HG02610 (cell line): Measurements from ENCODE around the gene CACNA2D3.

ENCODE experiments used
- ATAC-seq: cut with Tn5 transposase; IDR thresholded peaks from one replicate; pipeline ENCODE4 v1.9.1; 2021; ENCODE audit warnings: mild to moderate bottlenecking, moderate library complexity; ENCODE audit not compliant: unreplicated experiment

The CACNA2D3 gene

GRCh38 chr3:54515441-54516213 lies 393.3 kb downstream of the CACNA2D3 start:
- no peak for ATAC-seq

- ATAC-seq = no peak
These were observed 395.1 kb downstream of the CACNA2D3 start for GRCh38 chr3:54517424-54517823.

GRCh38 chr3:54518011-54518675 lies 395.8 kb downstream of the CACNA2D3 start:
- ATAC-seq = no peak

DNA sequence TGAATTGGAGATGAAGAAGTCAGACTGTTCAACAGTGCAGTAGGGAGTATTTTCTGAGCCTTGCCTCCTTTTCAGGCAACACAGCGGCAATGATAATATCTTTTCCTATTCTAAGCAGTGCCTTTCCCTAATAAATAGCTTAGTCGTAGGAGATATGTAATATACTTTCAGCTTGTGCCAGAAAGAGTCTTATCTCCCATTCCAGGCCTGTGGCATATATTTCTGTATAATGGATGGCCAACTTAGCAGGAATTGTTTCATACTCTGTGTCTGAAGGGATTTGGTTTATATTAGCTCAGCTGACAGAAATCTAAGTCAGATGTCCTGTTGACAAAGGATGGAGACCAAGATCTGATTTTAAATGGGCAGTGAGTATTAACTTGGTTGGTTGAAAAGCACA lies 397.1 kb downstream of the CACNA2D3 start:
- no peak for ATAC-seq

DNA sequence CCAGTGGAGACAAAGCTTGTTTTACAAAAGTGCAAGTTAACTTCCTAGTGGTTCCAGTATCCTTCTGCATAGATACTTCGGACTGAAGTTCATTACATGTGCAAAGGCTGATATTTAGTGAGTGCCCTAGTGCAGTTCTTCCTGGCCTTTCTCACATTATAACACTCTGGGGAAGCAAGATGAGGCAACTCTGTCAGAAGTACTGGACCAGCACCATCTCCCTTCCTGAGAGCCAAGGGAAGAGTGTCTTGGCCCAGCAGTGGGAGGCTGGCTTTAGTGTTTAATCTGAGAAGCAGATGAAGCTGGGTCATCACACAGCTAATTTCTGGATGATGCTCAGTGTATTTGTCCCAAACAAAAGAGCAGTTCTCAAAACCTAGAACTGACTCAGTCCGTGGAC lies 397.7 kb downstream of the CACNA2D3 start:
- no peak for ATAC-seq

- ATAC-seq = no peak
These were observed 405.2 kb downstream of the CACNA2D3 start for GRCh38 chr3:54527521-54527920.

DNA sequence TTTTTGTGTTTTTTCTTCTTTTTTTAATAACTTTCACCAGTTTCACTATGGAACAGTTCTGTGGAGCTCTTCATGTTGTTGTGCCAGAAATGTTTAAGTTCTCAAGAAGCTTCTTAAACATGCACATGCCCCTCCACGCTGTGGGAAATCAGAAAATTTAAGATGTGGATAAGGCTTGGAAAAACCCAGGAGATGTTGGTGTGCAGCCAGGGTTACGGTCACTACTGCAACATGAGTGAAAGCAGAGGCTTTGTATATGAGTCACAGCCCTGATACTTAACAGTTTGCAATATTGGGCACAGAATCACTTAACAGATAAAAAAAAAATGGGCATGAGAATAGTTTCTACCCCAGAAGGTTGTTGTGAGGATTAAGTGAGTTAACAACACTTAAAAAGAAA lies 405.6 kb downstream of the CACNA2D3 start:
- ATAC-seq = no peak

- ATAC-seq = no peak
These were observed 406.3 kb downstream of the CACNA2D3 start for GRCh38 chr3:54528668-54529067.

GRCh38 chr3:54530091-54530490 lies 407.7 kb downstream of the CACNA2D3 start:
- no peak for ATAC-seq

DNA sequence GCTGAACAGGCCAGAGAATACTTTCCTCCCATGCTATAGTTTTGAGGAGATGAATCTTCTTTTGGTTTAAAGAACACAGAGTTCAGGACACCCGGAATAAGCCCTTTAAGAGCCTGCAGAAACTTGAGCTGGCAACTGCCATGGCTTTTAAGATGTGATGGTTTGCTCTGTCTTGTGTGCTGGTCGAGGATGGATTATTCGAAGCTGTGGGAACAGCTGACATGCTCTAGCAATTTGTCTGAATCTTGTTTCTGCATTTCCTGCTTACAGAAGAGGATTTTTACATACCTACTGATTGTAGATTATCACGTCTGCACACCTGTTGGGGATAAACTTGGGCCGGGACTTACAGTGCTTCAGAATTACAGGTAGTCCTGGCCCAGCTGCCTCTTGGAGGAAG lies 408.6 kb downstream of the CACNA2D3 start:
- no peak for ATAC-seq

DNA sequence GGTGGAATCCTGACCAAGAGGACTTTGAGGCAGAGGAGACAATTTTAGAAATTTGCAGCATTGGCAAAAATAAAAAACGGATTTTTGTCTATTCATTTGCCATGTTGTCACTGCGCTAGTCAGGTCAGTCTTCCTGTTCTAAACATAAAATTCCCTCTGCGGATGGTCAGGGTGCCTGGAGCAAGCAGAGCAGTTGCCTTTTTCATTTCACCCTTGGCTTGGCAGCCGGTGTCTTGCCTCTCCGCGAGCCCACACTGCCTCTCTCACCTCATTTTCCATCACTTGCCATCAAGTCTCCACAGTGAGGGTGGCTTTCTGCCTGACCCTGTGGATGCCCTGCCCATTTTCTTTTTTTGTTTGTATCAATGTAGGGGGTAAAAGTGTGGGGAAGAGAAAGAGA lies 409.4 kb downstream of the CACNA2D3 start:
- ATAC-seq = no peak

DNA sequence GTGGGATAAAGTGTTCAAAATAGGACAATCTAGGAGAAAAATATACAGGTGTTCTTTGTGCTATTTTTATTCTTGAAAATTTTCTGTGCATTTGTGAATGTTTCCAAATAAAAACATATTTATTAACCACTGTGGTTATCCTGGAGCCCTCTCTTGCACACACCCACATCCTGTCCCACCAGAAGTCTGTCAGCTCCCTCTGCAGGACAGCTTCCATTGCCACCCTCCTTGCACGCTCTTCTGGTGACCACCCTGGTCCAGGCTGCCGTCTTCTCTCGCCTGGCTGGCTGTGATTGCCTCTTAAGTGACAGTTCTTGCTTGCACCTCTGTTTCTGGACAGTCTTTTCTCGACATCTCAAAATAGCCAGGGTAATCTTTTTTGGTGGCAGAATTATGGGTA lies 411.5 kb downstream of the CACNA2D3 start:
- ATAC-seq = no peak

GRCh38 chr3:54535619-54536018 lies 413.3 kb downstream of the CACNA2D3 start:
- no peak for ATAC-seq

DNA sequence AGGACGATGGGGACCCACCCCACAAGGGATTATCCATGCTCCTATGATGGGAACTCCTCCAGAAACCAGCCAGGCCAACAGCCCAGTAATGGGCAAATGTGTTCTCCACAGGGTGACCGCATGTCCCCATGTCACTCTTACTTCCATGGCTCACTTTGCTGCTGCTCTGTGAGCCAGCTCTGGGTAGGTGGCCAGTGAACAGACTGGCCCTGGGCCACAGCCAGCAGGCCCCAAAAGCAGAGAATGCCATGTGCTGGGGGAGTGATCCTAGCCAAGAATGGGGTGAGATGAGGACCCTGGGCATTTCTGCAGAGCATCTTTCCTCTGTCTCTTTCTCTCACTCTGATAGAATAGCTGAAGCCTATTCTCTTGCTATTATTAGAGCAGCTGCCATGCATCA lies 414.1 kb downstream of the CACNA2D3 start:
- ATAC-seq = no peak

GRCh38 chr3:54537506-54537905 lies 415.2 kb downstream of the CACNA2D3 start:
- ATAC-seq = no peak

DNA sequence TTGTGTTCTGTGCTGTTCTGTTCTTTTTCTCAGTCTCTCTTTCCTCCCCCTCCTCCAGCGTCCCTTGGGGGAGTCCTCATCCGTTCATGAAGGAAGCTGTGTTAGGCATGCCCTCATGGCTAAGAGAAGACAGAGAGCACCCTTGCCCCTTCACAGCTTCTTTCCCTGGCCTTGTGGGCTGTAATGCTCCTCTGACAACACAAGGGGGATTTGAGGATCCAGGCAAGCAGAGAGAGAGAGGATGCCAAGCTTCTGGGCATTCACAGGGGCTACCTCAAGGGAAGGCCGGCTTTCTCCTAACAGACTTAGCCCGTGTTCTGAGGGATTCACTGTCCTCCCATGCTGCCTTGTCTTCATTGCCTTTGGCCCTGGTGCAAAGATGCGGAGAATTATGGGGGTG lies 416.0 kb downstream of the CACNA2D3 start:
- no peak for ATAC-seq

DNA sequence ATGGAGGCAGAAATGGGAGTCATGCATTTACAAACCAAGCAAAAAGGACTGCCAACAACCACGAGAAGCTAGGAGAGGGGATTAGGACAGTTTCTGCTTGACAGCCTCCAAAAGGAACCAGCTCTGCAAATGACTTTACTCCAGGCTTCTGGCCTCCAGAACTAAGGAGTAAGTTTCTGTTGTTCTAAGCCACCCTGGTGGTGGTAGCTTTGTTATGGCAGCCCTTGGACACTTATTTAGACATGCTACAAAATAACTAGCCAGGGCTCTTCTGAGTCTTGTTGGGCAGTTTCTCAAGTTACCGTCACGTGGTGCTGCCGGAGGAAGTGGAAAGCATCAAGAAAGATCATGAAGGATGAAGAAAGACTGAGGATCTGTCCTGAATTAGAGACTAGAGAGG lies 419.0 kb downstream of the CACNA2D3 start:
- ATAC-seq = no peak

- ATAC-seq = no peak
These were observed 421.1 kb downstream of the CACNA2D3 start for GRCh38 chr3:54543446-54543845.

DNA sequence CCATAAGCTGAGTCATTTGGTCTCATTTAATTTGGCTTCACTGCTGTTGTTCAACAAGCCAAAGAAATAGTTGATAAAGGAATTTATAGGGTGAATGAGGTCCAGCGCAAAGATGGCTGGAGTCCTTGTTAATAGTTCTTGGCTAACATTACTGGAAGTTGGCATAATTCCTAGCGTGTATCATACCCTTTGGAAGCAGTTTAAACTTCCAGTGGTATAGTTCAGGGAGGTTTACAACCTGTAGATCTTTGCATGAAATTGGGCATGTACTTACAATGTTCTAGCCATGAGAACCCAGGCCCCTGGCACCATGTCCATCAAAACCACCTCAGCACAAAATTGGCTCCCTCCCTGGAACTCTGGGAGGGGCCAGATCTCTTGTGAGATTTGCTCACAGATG lies 424.7 kb downstream of the CACNA2D3 start:
- ATAC-seq = no peak

- no peak for ATAC-seq
These were observed 425.5 kb downstream of the CACNA2D3 start for GRCh38 chr3:54547846-54548245.

DNA sequence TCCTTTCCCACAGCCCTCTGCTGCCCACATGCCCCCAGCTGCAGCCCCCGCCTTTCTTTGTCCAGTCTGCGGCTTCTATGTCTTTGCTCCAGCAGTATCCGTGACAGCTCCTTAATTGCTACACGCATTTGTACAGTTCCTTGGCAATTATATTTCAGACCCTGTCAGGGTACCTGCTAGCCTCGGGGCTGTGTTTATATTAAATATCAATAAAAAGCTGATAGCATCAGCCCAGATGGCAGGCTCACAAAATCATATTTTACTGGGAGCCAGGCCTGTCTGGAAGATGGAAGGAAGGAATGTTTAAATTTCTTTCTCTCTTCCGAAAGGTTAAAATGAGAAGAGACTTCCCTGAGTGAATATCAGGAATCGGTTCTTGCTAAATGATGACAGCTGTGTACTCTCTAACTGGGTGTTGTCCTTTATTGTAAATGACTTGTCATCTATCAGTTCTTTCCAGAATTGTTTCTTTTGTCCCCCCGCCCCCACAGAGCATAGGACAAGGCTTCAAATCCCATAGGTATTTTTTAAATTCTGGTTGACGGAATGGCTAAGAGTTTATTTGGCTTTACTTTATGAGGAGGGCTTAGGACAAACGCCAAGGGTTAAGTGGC lies 427.4 kb downstream of the CACNA2D3 start:
- ATAC-seq = no peak
